Mesendoderm (in vitro differentiated cells): ENCODE data around the gene ASXL1.
A peak's percentile ranks its signal among the peaks of the same experiment; 100 is the strongest.

ENCODE experiments used
- DNase-seq: peaks from one replicate; pipeline ENCODE4 v3.0.0; 2013
- H2AK5ac ChIP-seq: 2 replicates; pipeline ENCODE4 v1.6.1; 2013; ENCODE audit warnings: low read length, inconsistent platforms
- H2BK120ac ChIP-seq: 2 replicates; pipeline ENCODE4 v1.6.1; 2013; ENCODE audit warnings: low read depth, mild to moderate bottlenecking, low read length, moderate library complexity, mixed read lengths
- H2BK15ac ChIP-seq: replicated peaks from 2 replicates; pipeline ENCODE4 v1.6.1; 2013; ENCODE audit warnings: low read depth, mild to moderate bottlenecking, moderate library complexity
- H2BK5ac ChIP-seq: 2 replicates; pipeline ENCODE4 v1.6.1; 2013; ENCODE audit warnings: low read length, inconsistent platforms
- H3K18ac ChIP-seq: 2 replicates; pipeline ENCODE4 v1.6.1; 2013; ENCODE audit warnings: mild to moderate bottlenecking, low read length, mixed read lengths
- H3K23ac ChIP-seq: one replicate; pipeline ENCODE4 v1.6.1; 2013; ENCODE audit warnings: low read length
- H3K27ac ChIP-seq: 2 replicates; pipeline ENCODE4 v1.5.1; 2013; ENCODE audit warnings: low read depth, mild to moderate bottlenecking, inconsistent platforms, low read length, moderate library complexity
- H3K27me3 ChIP-seq: 2 replicates; pipeline ENCODE4 v1.6.1; 2013; ENCODE audit warnings: low read length, control low read depth, mild to moderate bottlenecking, inconsistent platforms; ENCODE audit not compliant: insufficient read depth, poor library complexity
- H3K36me3 ChIP-seq: 2 replicates; pipeline ENCODE4 v1.6.1; 2013; ENCODE audit warnings: low read length, inconsistent platforms; ENCODE audit not compliant: control insufficient read depth, insufficient read depth
- H3K4ac ChIP-seq: one replicate; pipeline ENCODE4 v1.6.1; 2013; ENCODE audit warnings: low read depth, mild to moderate bottlenecking, low read length, moderate library complexity
- H3K4me1 ChIP-seq: 2 replicates; pipeline ENCODE4 v1.6.1; 2013; ENCODE audit warnings: low read depth, low read length, inconsistent platforms; ENCODE audit not compliant: control insufficient read depth
- H3K4me2 ChIP-seq: 2 replicates; pipeline ENCODE4 v1.6.1; 2013; ENCODE audit warnings: low read length
- H3K4me3 ChIP-seq: 2 replicates; pipeline ENCODE4 v1.5.1; 2013; ENCODE audit warnings: mild to moderate bottlenecking, low read length
- H3K56ac ChIP-seq: one replicate; pipeline ENCODE4 v1.6.1; 2013; ENCODE audit warnings: low read length
- H3K79me1 ChIP-seq: 2 replicates; pipeline ENCODE4 v1.6.1; 2013; ENCODE audit warnings: low read length, inconsistent platforms
- H3K79me2 ChIP-seq: 2 replicates; pipeline ENCODE4 v1.6.1; 2013; ENCODE audit warnings: mild to moderate bottlenecking, low read length; ENCODE audit not compliant: control insufficient read depth, insufficient read depth
- H3K9ac ChIP-seq: 2 replicates; pipeline ENCODE4 v1.6.1; 2013; ENCODE audit warnings: low read length, inconsistent platforms
- H4K5ac ChIP-seq: one replicate; pipeline ENCODE4 v1.6.1; 2013; ENCODE audit warnings: low read length
- H4K8ac ChIP-seq: one replicate; pipeline ENCODE4 v1.6.1; 2013; ENCODE audit warnings: low read depth, mild to moderate bottlenecking, control low read depth, low read length, moderate library complexity
- WGBS: extraction: QIAGEN DNeasy Blood & Tissue Kit; methylation state at CpG from one replicate; pipeline ENCODE4 v1.1.7; 2013; ENCODE audit warnings: low lambda C conversion rate, missing lambda C conversion rate; ENCODE audit not compliant: insufficient coverage; ENCODE audit errors: extremely low coverage; 5-methylcytosine and 5-hydroxymethylcytosine counted together

The ASXL1 gene

GRCh38 chr20:32468860-32469259 is 110.7 kb downstream of the ASXL1 start:
- Histone ChIP-seq H3K79me1 (peaks cover 1% of the 10 kb centered on the region), H4K5ac (no peak overlapping the region), H2BK15ac (no peak overlapping the region), H4K8ac (no peak overlapping the region), H3K27me3 (no peaks in the 10 kb centered on the region), H3K18ac (no peak overlapping the region), H3K56ac (no peak overlapping the region), H2AK5ac (no peak overlapping the region), H3K9ac (no peak overlapping the region), H3K36me3 (no peaks in the 10 kb centered on the region), H3K4me2 (no peak overlapping the region), H3K23ac (no peak overlapping the region), H3K4me1 (no peaks in the 10 kb centered on the region), H2BK5ac (no peak overlapping the region), H3K4me3 (no peak overlapping the region), H3K79me2 (no peaks in the 10 kb centered on the region), H2BK120ac (no peak overlapping the region), H3K4ac (no peak overlapping the region), H3K27ac (no peak overlapping the region)
- WGBS = no CpG with 5 or more reads among the region's 7 CpGs
- DNase-seq = no peak

- WGBS = no CpG with 5 or more reads among the region's 27 CpGs
- peak; percentile 93 for DNase-seq
- H4K5ac ChIP-seq = no peak overlapping the region
- H4K8ac ChIP-seq = no peak overlapping the region
- peak overlapping the region; percentile 53 for H3K27ac ChIP-seq
- H2BK120ac ChIP-seq = no peak overlapping the region
- no peak overlapping the region for H3K18ac ChIP-seq
- no peaks in the 10 kb centered on the region for H3K79me2 ChIP-seq
- H3K4me1 ChIP-seq = peaks cover 3% of the 10 kb centered on the region
- H2BK5ac ChIP-seq = no peak overlapping the region
- H3K36me3 ChIP-seq = no peaks in the 10 kb centered on the region
- peaks cover 2% of the 10 kb centered on the region for H3K79me1 ChIP-seq
- H3K56ac ChIP-seq = peak overlapping the region; percentile 42
- no peak overlapping the region for H3K23ac ChIP-seq
- no peak overlapping the region for H2BK15ac ChIP-seq
- peak overlapping the region; percentile 32 for H3K9ac ChIP-seq
- H2AK5ac ChIP-seq = no peak overlapping the region
- H3K27me3 ChIP-seq = no peaks in the 10 kb centered on the region
- no peak overlapping the region for H3K4me2 ChIP-seq
- H3K4ac ChIP-seq = no peak overlapping the region
- no peak overlapping the region for H3K4me3 ChIP-seq
These were observed 112.1 kb downstream of the ASXL1 start for GRCh38 chr20:32470025-32470861.

- no peak overlapping the region for H3K4ac ChIP-seq
- no peak overlapping the region for H3K56ac ChIP-seq
- H3K27me3 ChIP-seq = no peaks in the 10 kb centered on the region
- H2BK15ac ChIP-seq = no peak overlapping the region
- peaks cover 9% of the 10 kb centered on the region for H3K4me1 ChIP-seq
- no peak overlapping the region for H4K5ac ChIP-seq
- H2AK5ac ChIP-seq = no peak overlapping the region
- DNase-seq = no peak
- no peak overlapping the region for H3K9ac ChIP-seq
- H3K18ac ChIP-seq = no peak overlapping the region
- H3K79me2 ChIP-seq = peaks cover 1% of the 10 kb centered on the region
- H4K8ac ChIP-seq = no peak overlapping the region
- no peaks in the 10 kb centered on the region for H3K36me3 ChIP-seq
- H2BK120ac ChIP-seq = no peak overlapping the region
- peaks cover 4% of the 10 kb centered on the region for H3K79me1 ChIP-seq
- H3K27ac ChIP-seq = no peak overlapping the region
- no peak overlapping the region for H3K23ac ChIP-seq
- WGBS = no CpG with 5 or more reads among the region's 9 CpGs
- no peak overlapping the region for H2BK5ac ChIP-seq
- no peak overlapping the region for H3K4me3 ChIP-seq
- H3K4me2 ChIP-seq = no peak overlapping the region
These were observed 112.8 kb downstream of the ASXL1 start for GRCh38 chr20:32470940-32471339.

- no peak overlapping the region for H3K4me3 ChIP-seq
- no peak overlapping the region for H3K9ac ChIP-seq
- no peak overlapping the region for H3K27ac ChIP-seq
- no peak for DNase-seq
- H4K5ac ChIP-seq = no peak overlapping the region
- H3K18ac ChIP-seq = no peak overlapping the region
- H2BK5ac ChIP-seq = no peak overlapping the region
- no peak overlapping the region for H2BK15ac ChIP-seq
- H4K8ac ChIP-seq = no peak overlapping the region
- H2AK5ac ChIP-seq = no peak overlapping the region
- H3K4me1 ChIP-seq = peaks cover 13% of the 10 kb centered on the region
- H3K4ac ChIP-seq = no peak overlapping the region
- peaks cover 13% of the 10 kb centered on the region for H3K79me1 ChIP-seq
- peaks cover 15% of the 10 kb centered on the region for H3K79me2 ChIP-seq
- H3K36me3 ChIP-seq = no peaks in the 10 kb centered on the region
- H3K56ac ChIP-seq = no peak overlapping the region
- H3K27me3 ChIP-seq = no peaks in the 10 kb centered on the region
- no peak overlapping the region for H2BK120ac ChIP-seq
- no peak overlapping the region for H3K23ac ChIP-seq
- no peak overlapping the region for H3K4me2 ChIP-seq
- no CpG with 5 or more reads among the region's 6 CpGs for WGBS
These were observed 114.6 kb downstream of the ASXL1 start for GRCh38 chr20:32472581-32473207.

GRCh38 chr20:32473231-32474008 is 115.3 kb downstream of the ASXL1 start:
- no peaks in the 10 kb centered on the region for H3K36me3 ChIP-seq
- peaks cover 18% of the 10 kb centered on the region for H3K79me1 ChIP-seq
- H3K4me1 ChIP-seq = peaks cover 13% of the 10 kb centered on the region
- H2BK15ac ChIP-seq = no peak overlapping the region
- no peak overlapping the region for H3K9ac ChIP-seq
- peak overlapping the region; percentile 10 for H3K56ac ChIP-seq
- no peak overlapping the region for H3K27ac ChIP-seq
- WGBS = no CpG with 5 or more reads among the region's 29 CpGs
- no peak overlapping the region for H3K4me3 ChIP-seq
- H3K18ac ChIP-seq = no peak overlapping the region
- H2AK5ac ChIP-seq = no peak overlapping the region
- DNase-seq = no peak
- no peak overlapping the region for H4K5ac ChIP-seq
- no peak overlapping the region for H2BK5ac ChIP-seq
- H3K23ac ChIP-seq = no peak overlapping the region
- H3K4me2 ChIP-seq = no peak overlapping the region
- no peak overlapping the region for H2BK120ac ChIP-seq
- no peak overlapping the region for H3K4ac ChIP-seq
- no peak overlapping the region for H4K8ac ChIP-seq
- peaks cover 21% of the 10 kb centered on the region for H3K79me2 ChIP-seq
- H3K27me3 ChIP-seq = no peaks in the 10 kb centered on the region
